ENCODE results near the gene TOGARAM2. TPM values are rescaled to one million over a fixed set of nuclear protein-coding genes. Genes with fewer than 3 reads are reported as not detected.

The TOGARAM2 gene
- total RNA-seq, 1 experiment from 2014 or later, result 0.76 TPM

GRCh38 chr2:28955467-28955866 lies 25.6 kb upstream of the TOGARAM2 start (continued):
- TF ChIP-seq REST (IDR thresholded peaks at IDR 0.05; ENCODE audit: low read depth) (no peak), FOSL1 (IDR thresholded peaks at IDR 0.05; ENCODE audit: low read depth) (no peak), YY1 (IDR thresholded peaks at IDR 0.05; ENCODE audit: extremely low read depth, insufficient replicate concordance, low read depth, low read length) (no peak), SRF (IDR thresholded peaks at IDR 0.05; ENCODE audit: low read depth) (no peak)

GRCh38 chr2:28956415-28956826 lies 24.7 kb upstream of the TOGARAM2 start:
- no peaks in the 10 kb centered on the region for H3K36me3 ChIP-seq (ENCODE audit: control insufficient read depth in 1 of 2, insufficient read depth in 2 of 2, low read length in 2 of 2)
- intact Hi-C loops (cut with micrococcal nuclease), result loop anchor here (5.0 to 10.0 kb wide), 4 partner anchors 348 to 886 kb away; no protein-coding TSS in a partner anchor
- H3K9me2 ChIP-seq (ENCODE audit: insufficient read depth), result no peaks in the 10 kb centered on the region
- no peaks in the 10 kb centered on the region for H3K79me2 ChIP-seq (ENCODE audit: insufficient read depth, low read length)
- peak overlapping the region; percentile 15 to 42 for H3K4me3 ChIP-seq (replicated peaks in 1 of 2; ENCODE audit: low read depth in 1 of 2, low read length in 2 of 2)
- no peaks in the 10 kb centered on the region for H3K9me3 ChIP-seq (ENCODE audit: control insufficient read depth in 1 of 2, insufficient read depth in 1 of 2, low read depth in 1 of 2, low read length in 2 of 2)
- H4K20me1 ChIP-seq (ENCODE audit: insufficient read depth), result no peaks in the 10 kb centered on the region
- peaks cover 3 to 10% of the 10 kb centered on the region in 2 experiments; a peak in 2 of 4 replicates for H3K4me1 ChIP-seq (ENCODE audit: control insufficient read depth in 1 of 2, insufficient read depth in 2 of 2, low read length in 2 of 2)
- no peaks in the 10 kb centered on the region for H3K27me3 ChIP-seq (ENCODE audit: insufficient read depth, low read length)
- CTCF ChIA-PET, result no interaction called here
- no peak overlapping the region for H2AFZ ChIP-seq (ENCODE audit: low read depth, low read length, poor library complexity, severe bottlenecking)
- DNase-seq (ENCODE audit: low read depth, low spot score) (peak; percentile 18), ATAC-seq (peak; percentile 76)
- RAD21 ChIA-PET (ENCODE audit: low non-redundant PET in 1 of 2, low total read pairs in 2 of 2, uncharacterized antibody in 2 of 2, unreplicated experiment in 2 of 2), result no interaction called here
- no peak overlapping the region for H3K27ac ChIP-seq (ENCODE audit: low read depth, low read length)
- POLR2A ChIA-PET, result no interaction called here
- H3K9ac ChIP-seq (ENCODE audit: low read length), result no peak overlapping the region
- H3K4me2 ChIP-seq (ENCODE audit: low read length), result peak overlapping the region; percentile 71
- TF ChIP-seq MAX (IDR thresholded peaks at IDR 0.05) (0 out of 2 replicates have a peak, but pooled peaks have one; percentile 14), TCF7L2 (IDR thresholded peaks at IDR 0.05; ENCODE audit: borderline replicate concordance, extremely low read depth, insufficient read depth, insufficient read length) (no peak), CTCF (IDR thresholded peaks at IDR 0.05 in 2 of 3, conservative IDR thresholded peaks at IDR 0.05 in 1 of 3; ENCODE audit: borderline replicate concordance in 1 of 3, insufficient read depth in 1 of 3, low read depth in 2 of 3, low read length in 2 of 3) (peak in 1 of 3 experiments; percentile 48; a peak in 3 of 6 replicates), ZNF274 (IDR thresholded peaks at IDR 0.05; ENCODE audit: low read depth, low read length) (no peak), YY1 (IDR thresholded peaks at IDR 0.05; ENCODE audit: extremely low read depth, insufficient replicate concordance, low read depth, low read length) (no peak)
- BruUV-seq (replicated peaks), result no TSS peak
